Activated CD4-positive, alpha-beta T cell treated with anti-CD3 and anti-CD28 coated beads, Interleukin-2, amount 50 U/mL, for 16 hours (primary cell): ENCODE measurements around the gene CHMP4B.

Source experiments
- DNase-seq: peaks from one replicate; pipeline ENCODE4 v3.0.0-alpha.2; 2020

Gene CHMP4B

GRCh38 chr20:33841436-33841799, 30.3 kb downstream of the CHMP4B start:
- no peak for DNase-seq

DNA sequence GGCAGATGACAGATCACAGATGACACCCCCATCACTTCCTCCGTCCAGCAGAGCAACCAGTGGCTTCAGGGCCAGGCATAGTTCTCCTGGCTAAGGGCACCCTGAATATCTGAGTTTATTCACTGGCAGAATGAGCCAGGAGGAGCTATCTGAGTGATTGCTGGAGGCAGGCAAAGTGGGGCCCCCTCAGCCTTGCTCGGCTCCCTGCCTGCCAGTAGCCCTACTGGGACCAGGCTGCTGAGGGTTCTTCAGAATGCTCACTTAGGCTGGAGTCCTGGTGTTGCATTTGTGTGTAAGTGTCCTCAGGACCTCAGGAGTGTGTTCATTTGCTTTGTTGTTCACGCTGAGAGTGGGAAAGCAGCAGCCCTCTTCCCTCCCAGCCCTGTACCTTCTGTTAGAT, 31.2 kb downstream of the CHMP4B start:
- DNase-seq = no peak

- DNase-seq = no peak
Observed at GRCh38 chr20:33843050-33843449, 31.9 kb downstream of the CHMP4B start.

DNA sequence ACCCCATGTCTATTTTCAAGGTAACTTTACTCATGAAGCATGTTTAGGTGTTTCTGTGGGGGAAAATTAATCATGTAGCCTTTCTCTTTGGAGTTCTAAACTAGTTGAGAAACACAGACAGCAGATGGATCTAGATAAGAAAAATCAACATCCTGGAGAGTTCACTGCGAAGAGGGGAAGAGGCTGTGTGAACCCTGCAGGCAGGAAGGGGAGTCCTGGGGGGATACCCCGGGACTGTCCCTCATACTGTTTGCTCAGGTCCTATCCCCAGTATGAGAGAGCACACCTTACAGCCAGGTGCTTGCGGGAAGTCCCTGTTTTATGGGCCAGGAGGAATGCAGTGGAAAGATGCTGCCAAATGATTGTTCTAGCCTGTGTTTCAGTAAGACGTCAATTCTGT, 32.7 kb downstream of the CHMP4B start:
- DNase-seq = no peak

GRCh38 chr20:33846291-33846935, 35.3 kb downstream of the CHMP4B start:
- DNase-seq = no peak

DNA sequence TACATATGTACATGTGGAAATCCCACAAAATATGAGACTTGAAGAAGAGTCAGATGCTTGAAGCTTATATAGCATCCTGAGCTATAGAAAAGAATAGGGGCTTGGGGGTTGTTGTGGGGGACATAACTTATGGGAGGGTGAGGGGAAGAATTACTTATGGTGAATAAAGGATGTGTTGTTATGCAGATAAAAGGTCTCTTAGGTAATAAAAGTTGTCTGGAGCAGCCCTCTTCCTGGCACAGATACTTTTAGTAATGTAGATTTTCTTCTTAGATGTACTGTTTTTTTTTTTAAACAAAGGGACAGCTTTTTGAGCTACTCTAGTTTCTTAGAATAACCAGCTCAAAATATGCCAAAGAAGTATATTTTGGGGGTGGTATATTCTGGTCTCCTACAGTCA, 35.9 kb downstream of the CHMP4B start:
- no peak for DNase-seq

DNA sequence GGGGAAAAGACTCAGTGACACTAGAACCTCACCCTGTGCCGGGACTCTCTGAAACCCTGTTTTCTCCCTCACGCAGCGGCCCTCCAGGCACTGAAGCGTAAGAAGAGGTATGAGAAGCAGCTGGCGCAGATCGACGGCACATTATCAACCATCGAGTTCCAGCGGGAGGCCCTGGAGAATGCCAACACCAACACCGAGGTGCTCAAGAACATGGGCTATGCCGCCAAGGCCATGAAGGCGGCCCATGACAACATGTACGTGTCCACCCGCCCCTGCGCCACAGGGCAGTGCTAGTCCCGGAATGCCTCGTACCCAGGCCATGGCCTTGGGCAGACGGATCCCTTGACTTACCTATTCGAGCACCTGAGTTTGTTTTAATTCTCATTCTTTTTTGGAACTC, 37.2 kb downstream of the CHMP4B start:
- DNase-seq = no peak

GRCh38 chr20:33850159-33850558, 39.0 kb downstream of the CHMP4B start:
- no peak for DNase-seq

- DNase-seq = no peak
Observed at GRCh38 chr20:33851842-33852466, 40.8 kb downstream of the CHMP4B start.

DNA sequence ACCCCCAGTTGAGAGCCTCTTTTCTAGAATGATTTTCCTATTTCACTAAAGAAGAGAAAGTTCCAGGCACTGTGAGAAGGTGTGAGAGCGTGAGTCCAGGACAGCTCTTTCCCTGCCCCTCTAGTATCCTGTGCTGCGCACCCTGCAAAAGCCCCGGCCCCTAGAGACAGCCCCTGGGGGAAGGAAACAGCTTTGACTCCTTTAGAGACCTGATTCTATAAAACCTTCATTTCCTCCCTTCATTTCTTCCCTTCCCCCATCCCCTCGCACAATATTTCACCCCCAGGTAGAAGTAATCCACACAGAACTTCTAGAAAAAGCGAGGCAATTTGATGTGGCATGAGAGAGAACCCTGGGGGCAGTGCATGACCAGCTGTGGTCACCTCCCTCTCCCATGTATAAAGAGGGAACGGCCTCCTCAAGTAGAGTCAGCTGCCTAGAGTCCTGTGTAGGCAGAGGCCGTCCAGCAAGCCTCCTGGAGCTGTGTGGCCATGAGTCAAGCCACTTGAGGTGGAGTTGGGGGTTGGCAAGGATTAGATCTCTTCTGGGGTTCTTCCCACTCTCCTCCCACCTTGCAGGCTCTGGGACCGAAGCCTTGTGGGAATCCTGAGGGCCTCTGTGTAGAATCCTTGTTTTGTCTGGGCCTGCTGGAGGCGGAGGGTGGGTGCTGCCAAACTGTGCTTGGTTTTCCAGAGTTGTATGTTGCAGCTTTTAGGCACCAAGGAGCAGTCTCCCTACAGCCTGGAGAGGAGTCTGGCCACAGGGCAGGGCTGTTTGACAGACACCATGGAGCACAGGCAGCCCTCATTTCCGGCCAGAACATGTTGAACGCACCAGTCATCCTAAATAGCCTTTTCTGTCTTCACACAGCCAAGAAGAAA, 41.7 kb downstream of the CHMP4B start:
- DNase-seq = no peak

GRCh38 chr20:33853507-33853813, 42.3 kb downstream of the CHMP4B start:
- DNase-seq = peak; percentile 14

- DNase-seq = no peak
Observed at GRCh38 chr20:33857722-33858563, 46.8 kb downstream of the CHMP4B start.

DNA sequence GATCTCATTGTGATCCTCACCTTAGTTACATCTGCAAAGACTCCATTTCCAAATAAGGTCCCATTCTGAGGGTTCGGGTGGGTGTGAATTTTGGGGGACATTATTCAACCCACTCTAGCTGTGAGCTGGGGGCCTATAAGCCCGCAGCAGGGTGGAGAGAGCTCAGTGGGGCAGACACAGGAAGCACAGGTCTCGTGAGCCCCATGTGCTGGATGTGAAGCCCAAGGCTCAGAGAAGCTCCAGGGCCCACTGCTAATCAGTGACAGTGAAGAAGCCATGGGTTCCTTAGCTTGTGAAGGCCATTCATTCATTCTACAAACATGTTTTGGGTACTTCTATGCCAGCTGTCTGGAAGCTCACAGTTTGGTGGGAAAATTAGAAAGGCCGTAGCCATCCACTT, 47.5 kb downstream of the CHMP4B start:
- DNase-seq = no peak

DNA sequence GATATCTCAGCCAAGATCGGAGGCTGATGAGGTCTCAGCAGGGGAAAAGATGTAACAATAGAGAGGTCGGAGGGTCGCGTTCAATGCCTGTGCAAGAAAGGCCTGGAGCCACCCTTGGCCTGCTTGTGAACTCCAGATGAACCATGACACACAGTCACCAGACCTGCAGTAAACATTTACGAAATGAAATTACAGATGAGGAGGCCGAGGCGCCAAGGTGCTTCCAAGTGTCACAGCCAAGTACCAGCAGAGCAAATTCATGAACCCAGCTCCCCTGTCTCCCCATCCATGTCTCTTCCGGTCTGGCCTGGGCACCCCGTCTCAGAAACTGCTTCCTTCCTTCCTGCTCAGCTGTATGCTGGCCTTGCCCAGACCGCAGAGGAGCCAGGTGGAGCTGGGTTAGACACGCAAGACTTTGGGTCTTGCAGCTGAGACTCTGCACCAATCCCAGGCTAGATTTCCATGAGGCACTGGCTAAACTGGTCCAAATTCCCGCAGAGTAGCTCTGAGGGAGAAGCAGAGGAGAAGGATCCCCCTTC, 48.1 kb downstream of the CHMP4B start:
- DNase-seq = peak; percentile 65

- no peak for DNase-seq
Observed at GRCh38 chr20:33859751-33860150, 48.6 kb downstream of the CHMP4B start.

DNA sequence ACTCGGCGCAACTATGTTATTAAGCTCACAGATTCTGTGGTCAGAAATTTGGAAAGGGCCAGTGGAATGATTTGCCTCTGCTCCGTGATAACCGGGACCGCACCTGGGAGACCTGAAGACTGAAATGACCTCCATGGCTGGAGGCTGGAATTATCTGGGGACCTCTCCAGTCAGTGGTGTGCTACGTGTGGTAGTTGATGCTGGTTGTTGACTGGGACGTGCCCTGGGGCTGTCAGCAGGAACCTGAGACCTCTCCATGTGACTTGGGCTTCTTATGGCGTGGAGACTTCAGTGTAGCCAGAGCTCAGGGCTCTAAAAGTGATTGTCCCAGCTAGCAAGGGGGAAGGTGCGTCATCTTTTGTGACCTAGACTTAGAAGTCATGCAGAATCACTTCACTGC, 50.3 kb downstream of the CHMP4B start:
- DNase-seq = no peak

GRCh38 chr20:33862709-33863403, 51.7 kb downstream of the CHMP4B start:
- DNase-seq = peak; percentile 27

DNA sequence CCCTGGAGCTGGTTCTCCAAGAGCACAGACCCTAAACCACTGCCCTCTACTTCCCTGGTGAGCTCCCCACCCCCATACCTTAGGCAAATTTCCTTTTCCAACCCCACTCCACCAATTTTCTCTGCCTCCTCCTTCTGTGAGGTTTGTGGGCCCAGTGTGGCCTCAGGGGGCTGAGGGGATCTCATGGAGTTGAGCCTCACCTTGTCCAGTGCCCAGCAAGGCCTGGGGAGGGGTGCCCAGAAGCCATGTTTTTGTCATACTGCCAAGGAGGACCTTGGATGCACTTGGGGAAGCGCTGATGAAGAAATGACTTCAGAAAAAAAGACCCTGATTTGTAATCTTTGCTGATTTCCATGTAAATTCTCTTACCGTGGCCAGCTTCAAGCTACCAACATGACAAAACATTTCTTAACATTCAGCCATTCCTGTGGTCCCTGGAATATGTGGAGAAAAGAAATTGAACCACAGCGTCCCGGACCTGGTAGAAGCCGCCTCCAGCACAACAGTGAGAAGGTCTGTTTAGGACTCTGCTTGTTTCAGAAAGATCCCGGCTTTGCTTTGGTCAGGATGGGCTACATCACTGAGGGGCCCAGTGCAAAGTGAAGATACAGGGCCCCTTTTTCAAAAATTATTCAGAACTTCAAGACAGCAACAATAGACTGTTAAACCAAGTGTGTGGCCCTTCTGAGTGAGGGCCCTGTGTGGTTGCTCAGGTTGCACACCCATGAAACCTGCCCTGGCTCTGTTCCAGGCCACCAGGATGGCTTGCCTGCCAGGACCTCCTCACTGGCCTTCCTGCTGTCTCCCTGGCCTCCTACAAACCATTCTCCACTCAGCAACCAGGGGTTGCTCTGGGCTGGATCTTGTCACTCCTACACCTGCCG, 52.5 kb downstream of the CHMP4B start:
- DNase-seq = no peak

DNA sequence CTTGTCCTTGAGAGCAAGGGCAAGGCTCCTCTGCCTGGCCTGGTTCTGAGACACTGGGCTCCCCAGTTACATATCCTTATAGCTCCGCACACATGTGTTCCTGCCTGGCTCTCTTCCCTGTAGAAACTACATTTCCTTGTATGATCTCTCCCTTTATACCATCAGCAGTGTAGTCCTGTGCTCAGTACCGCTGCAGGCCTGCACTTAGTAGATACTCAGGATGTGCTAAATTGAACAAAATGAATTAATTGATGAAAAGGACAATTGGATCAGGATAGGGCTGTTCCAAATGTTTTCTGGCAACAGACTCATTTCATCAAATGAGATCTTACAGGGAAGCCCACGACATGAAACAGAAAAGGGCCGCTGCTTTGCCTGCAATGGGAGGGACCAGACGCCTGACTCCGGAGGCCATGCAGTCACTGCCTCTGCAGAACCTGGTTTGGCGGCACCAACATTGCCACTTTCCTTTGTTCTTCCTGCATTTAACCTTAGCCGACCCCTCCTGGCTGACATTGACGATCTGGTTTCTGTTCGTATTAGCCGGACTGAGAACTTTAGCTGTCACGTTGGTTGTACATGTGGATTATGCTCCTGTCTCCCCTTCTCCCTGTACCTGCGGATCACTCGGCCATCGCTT, 53.3 kb downstream of the CHMP4B start:
- DNase-seq = no peak

GRCh38 chr20:33865761-33866370, 54.7 kb downstream of the CHMP4B start:
- DNase-seq = no peak
